ENCODE data around the gene OR5B17. TPM values are rescaled to one million over a fixed set of nuclear protein-coding genes. Genes with fewer than 3 reads are reported as not detected.

Gene OR5B17
- polyA plus RNA-seq, 2 of the 4 experiments (the other 2 are of a cell fraction): not detected

GRCh38 chr11:58392746-58393145 is 33.9 kb upstream of the OR5B17 start:
- CTCF ChIA-PET: no interaction called here
- no peak overlapping the region for H3K4me2 ChIP-seq
- H3K27ac ChIP-seq: no peak overlapping the region
- H3K4me3 ChIP-seq: no peak overlapping the region
- WGBS (ENCODE audit: missing lambda C conversion rate): 0% methylated on average over 1 of the region's 1 CpG
- TF ChIP-seq KDM1A (IDR thresholded peaks at IDR 0.05; ENCODE audit: low read depth) (no peak), MAZ (IDR thresholded peaks at IDR 0.05; ENCODE audit: borderline replicate concordance, low read depth, low read length) (no peak), TFCP2L1 (CRISPR knock-in tag; IDR thresholded peaks at IDR 0.05) (no peak), E2F6 (IDR thresholded peaks at IDR 0.05; ENCODE audit: borderline replicate concordance, low read depth) (no peak), HEYL (CRISPR knock-in tag; IDR thresholded peaks at IDR 0.05) (no peak), BHLHE40 (IDR thresholded peaks at IDR 0.05; ENCODE audit: low read depth, low read length) (no peak), CTCF (IDR thresholded peaks at IDR 0.05) (no peak), RNF2 (IDR thresholded peaks at IDR 0.05; ENCODE audit: borderline replicate concordance, low read depth) (no peak), HDAC2 (IDR thresholded peaks at IDR 0.05) (no peak)
- ATAC-seq (no peak), FAIRE-seq (no peak), DNase-seq (ENCODE audit: low read depth in 1 of 2, low spot score in 1 of 2) (no peak)
- POLR2A ChIA-PET: no interaction called here
- 0 out of 3 replicates have a peak, but pooled peaks cover 3% of the 10 kb centered on the region for H3K9me3 ChIP-seq
- no peaks in the 10 kb centered on the region for H3K4me1 ChIP-seq

- TF ChIP-seq EHMT2 (IDR thresholded peaks at IDR 0.05; ENCODE audit: low read depth) (no peak), HOXB5 (CRISPR knock-in tag; IDR thresholded peaks at IDR 0.05) (no peak), ELK1 (IDR thresholded peaks at IDR 0.05; ENCODE audit: low read depth, low read length) (no peak), REST (IDR thresholded peaks at IDR 0.05) (no peak)
- no peak overlapping the region for H3K4me2 ChIP-seq
- 0 out of 3 replicates have a peak, but pooled peaks cover 3% of the 10 kb centered on the region for H3K9me3 ChIP-seq
- no peaks in the 10 kb centered on the region for H3K4me1 ChIP-seq
- H3K4me3 ChIP-seq: no peak overlapping the region
- no peak for FAIRE-seq
- no peak for ATAC-seq
- CTCF ChIA-PET: no interaction called here
- no peak for DNase-seq (ENCODE audit: low read depth in 1 of 2, low spot score in 1 of 2)
- 2% methylated on average over 1 of the region's 1 CpG for WGBS (ENCODE audit: missing lambda C conversion rate)
- H3K27ac ChIP-seq: no peak overlapping the region
- POLR2A ChIA-PET: no interaction called here
Observed at GRCh38 chr11:58391879-58392278, 33.0 kb upstream of the OR5B17 start.

GRCh38 chr11:58390551-58391063 is 31.7 kb upstream of the OR5B17 start:
- no peak for DNase-seq (ENCODE audit: low read depth in 1 of 2, low spot score in 1 of 2)
- Histone ChIP-seq H3K4me2 (no peak overlapping the region), H3K4me3 (no peak overlapping the region), H3K27ac (no peak overlapping the region), H3K4me1 (no peaks in the 10 kb centered on the region), H3K9me3 (0 out of 3 replicates have a peak, but pooled peaks cover 3% of the 10 kb centered on the region)
- no peak for FAIRE-seq
- ATAC-seq: no peak
- ChIA-PET POLR2A (no interaction called here), CTCF (no interaction called here)
- no peak for TF ChIP-seq HDAC2 (IDR thresholded peaks at IDR 0.05)
- no peak for TF ChIP-seq ZNF302 (CRISPR knock-in tag; IDR thresholded peaks at IDR 0.05)
- WGBS (ENCODE audit: missing lambda C conversion rate): 19% methylated on average over 12 of the region's 18 CpGs

Measured in A549 (cell line).